ENCODE data around the gene PARP11.

DNA sequence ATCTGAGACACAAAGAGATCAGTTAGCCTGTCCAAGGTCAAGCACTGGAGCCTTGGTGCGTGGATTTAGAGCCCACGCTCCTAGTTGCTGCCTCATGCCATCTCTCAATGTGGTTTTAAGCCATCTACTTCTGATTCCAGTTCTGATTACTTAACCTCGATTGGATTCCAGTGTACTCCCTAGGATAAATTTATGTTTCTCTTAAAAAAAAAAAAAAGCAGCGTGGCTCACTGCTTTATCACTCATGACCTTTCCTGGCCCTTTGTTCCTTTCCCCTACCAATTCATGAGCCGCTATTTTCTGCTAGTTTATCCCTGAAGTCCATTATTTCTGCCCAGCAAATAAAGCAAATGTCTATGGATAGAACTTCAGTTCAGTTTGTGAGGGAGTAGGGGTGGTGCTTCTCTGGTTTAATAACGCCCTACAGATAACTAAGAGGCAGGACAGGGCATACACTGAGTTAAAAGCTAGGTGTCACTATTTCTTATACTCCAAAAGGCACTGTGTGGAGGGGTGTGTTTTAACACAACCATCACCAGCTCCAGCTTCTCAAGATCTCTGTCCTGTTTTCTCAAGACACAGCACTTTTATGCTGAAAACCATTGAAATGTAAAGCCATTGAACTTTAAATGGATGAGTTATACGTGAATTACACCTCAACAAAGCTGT is 9.8 kb upstream of the PARP11 start:
- TF ChIP-seq, protein P1, sequence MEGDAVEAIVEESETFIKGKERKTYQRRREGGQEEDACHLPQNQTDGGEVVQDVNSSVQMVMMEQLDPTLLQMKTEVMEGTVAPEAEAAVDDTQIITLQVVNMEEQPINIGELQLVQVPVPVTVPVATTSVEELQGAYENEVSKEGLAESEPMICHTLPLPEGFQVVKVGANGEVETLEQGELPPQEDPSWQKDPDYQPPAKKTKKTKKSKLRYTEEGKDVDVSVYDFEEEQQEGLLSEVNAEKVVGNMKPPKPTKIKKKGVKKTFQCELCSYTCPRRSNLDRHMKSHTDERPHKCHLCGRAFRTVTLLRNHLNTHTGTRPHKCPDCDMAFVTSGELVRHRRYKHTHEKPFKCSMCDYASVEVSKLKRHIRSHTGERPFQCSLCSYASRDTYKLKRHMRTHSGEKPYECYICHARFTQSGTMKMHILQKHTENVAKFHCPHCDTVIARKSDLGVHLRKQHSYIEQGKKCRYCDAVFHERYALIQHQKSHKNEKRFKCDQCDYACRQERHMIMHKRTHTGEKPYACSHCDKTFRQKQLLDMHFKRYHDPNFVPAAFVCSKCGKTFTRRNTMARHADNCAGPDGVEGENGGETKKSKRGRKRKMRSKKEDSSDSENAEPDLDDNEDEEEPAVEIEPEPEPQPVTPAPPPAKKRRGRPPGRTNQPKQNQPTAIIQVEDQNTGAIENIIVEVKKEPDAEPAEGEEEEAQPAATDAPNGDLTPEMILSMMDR (IDR thresholded peaks at IDR 0.05): peak; percentile 20 to 50 (median 38)
- no peak for TF ChIP-seq POLR2A (IDR thresholded peaks at IDR 0.05)

Data from right lobe of liver (tissue), 4 donors.